Retinal pigment epithelial cell (primary cell): ENCODE measurements around the gene CCNL2.
A peak's percentile ranks its signal among the peaks of the same experiment; 100 is the strongest.
"Not testable (repeated sequence)": the region's sequence is repeated elsewhere in the genome, so short reads cannot be mapped to it uniquely, and the experiment has no call there.

Source experiments
- DNase-seq: peaks from one replicate; pipeline ENCODE4 v3.0.0-alpha.2; 2010; ENCODE audit warnings: low read depth
- H3K4me3 ChIP-seq: 2 replicates; pipeline ENCODE4 v1.5.1; 2011; ENCODE audit warnings: mild to moderate bottlenecking, low read length, control low read depth, moderate library complexity
- CTCF ChIP-seq: conservative IDR thresholded peaks from 2 replicates; pipeline ENCODE4 v1.5.1; 2011; ENCODE audit warnings: low read depth, low read length, control low read depth, inconsistent platforms

Gene CCNL2

GRCh38 chr1:1399187-1399871 lies at the start of gene CCNL2:
Gene CCNL2, minus strand, starts transcription at chr1:1399335. Its CDS starts 29 bp downstream, at chr1:1399306.
- peak; percentile 45 for TF ChIP-seq CTCF
- DNase-seq: peak; percentile 91
- peak within 1 kb of the TSS; percentile 94 for H3K4me3 ChIP-seq

GRCh38 chr1:1446631-1447030 lies 47.5 kb upstream of the CCNL2 start:
- H3K4me3 ChIP-seq, DNase-seq: not testable (repeated sequence)

- no peak for DNase-seq
- no peak for TF ChIP-seq CTCF
- no peak overlapping the region for H3K4me3 ChIP-seq
Observed at GRCh38 chr1:1442069-1442770, 43.1 kb upstream of the CCNL2 start.

- DNase-seq: no peak
- peak; percentile 96 for TF ChIP-seq CTCF
- H3K4me3 ChIP-seq: no peak overlapping the region
Observed at GRCh38 chr1:1441002-1441888, 42.1 kb upstream of the CCNL2 start.

GRCh38 chr1:1440262-1441001 lies 41.3 kb upstream of the CCNL2 start:
- TF ChIP-seq CTCF: no peak
- H3K4me3 ChIP-seq: no peak overlapping the region
- DNase-seq: no peak

GRCh38 chr1:1439546-1440261 lies 40.6 kb upstream of the CCNL2 start:
- no peak for TF ChIP-seq CTCF
- DNase-seq: no peak
- H3K4me3 ChIP-seq: no peak overlapping the region
